PC-3 (cell line): ENCODE data around the gene CAMTA1. TPM values are rescaled to one million over a fixed set of nuclear protein-coding genes. Genes with fewer than 3 reads are reported as not detected.

Experiments used
- ATAC-seq: fragments of 200-7000 bp; cut with Tn5 transposase; 2 replicates; pipeline ENCODE4 v1.9.1; 2020; ENCODE audit warnings: mild to moderate bottlenecking, moderate library complexity
- BruUV-seq: library from RNA; stranded (reverse); fragments of 400-500 nt; replicated peaks from 2 replicates; lab custom pipeline; 2021; lab: Mats Ljungman, UMichigan
- CTCF ChIA-PET: fragments of 300-600 bp; sonication (Branson Sonifier 250); formaldehyde crosslinking; loops from one replicate; lab custom pipeline; 2022; ENCODE audit warnings: antibody characterized with exemption; lab: Charles Lee
- POLR2A ChIA-PET: fragments of 300-600 bp; sonication (Branson Sonifier 250); formaldehyde crosslinking; loops from one replicate; lab custom pipeline; 2022; ENCODE audit warnings: antibody characterized with exemption; ENCODE audit not compliant: unreplicated experiment; lab: Charles Lee
- DNase-seq: peaks from one replicate; pipeline ENCODE4 v3.0.0-alpha.2; 2015
- H2AFZ ChIP-seq: fragments of 300-600 bp; sonication (generic); 2 replicates; pipeline ENCODE4 v1.6.0; 2016; ENCODE audit warnings: antibody characterized with exemption, low read length
- H3F3A ChIP-seq: fragments of 300-600 bp; sonication (generic); one replicate; pipeline ENCODE4 v1.6.0; 2017; ENCODE audit warnings: antibody characterized with exemption, low read length, control low read depth, mild to moderate bottlenecking; ENCODE audit not compliant: unreplicated experiment
- H3K27ac ChIP-seq: fragments of 300-600 bp; sonication (generic); 2 replicates; pipeline ENCODE4 v1.5.1; 2016; ENCODE audit warnings: mild to moderate bottlenecking, low read length
- H3K27me3 ChIP-seq: fragments of 300-600 bp; sonication (generic); 2 replicates; pipeline ENCODE4 v1.6.1; 2016; ENCODE audit warnings: low read length, mixed read lengths
- H3K36me3 ChIP-seq: fragments of 300-600 bp; sonication (generic); 2 replicates; pipeline ENCODE4 v1.6.1; 2016; ENCODE audit warnings: low read depth, mixed run types, low read length, mixed read lengths
- H3K4me1 ChIP-seq: fragments of 300-600 bp; sonication (generic); 2 replicates; pipeline ENCODE4 v1.5.1; 2016; ENCODE audit warnings: low read length; ENCODE audit not compliant: insufficient read depth
- H3K4me2 ChIP-seq: fragments of 300-600 bp; sonication (generic); 2 replicates; pipeline ENCODE4 v1.6.0; 2016; ENCODE audit warnings: low read length
- H3K4me3 ChIP-seq: fragments of 300-600 bp; sonication (generic); 2 replicates; pipeline ENCODE4 v1.5.1; 2016; ENCODE audit warnings: mild to moderate bottlenecking, low read length, mixed read lengths
- H3K79me2 ChIP-seq: fragments of 300-600 bp; sonication (generic); 2 replicates; pipeline ENCODE4 v1.6.1; 2017; ENCODE audit warnings: low read length, mixed read lengths
- H3K9ac ChIP-seq: fragments of 300-600 bp; sonication (generic); 2 replicates; pipeline ENCODE4 v1.6.0; 2016; ENCODE audit warnings: mild to moderate bottlenecking, low read length
- H3K9me2 ChIP-seq: fragments of 300-600 bp; sonication (generic); replicated peaks from 2 replicates; pipeline ENCODE4 v1.6.1; 2016; ENCODE audit warnings: mixed run types, low read length, mixed read lengths
- H3K9me3 ChIP-seq: fragments of 300-600 bp; sonication (generic); 2 replicates; pipeline ENCODE4 v1.6.1; 2016; ENCODE audit warnings: low read length, mixed read lengths
- H4K20me1 ChIP-seq: fragments of 300-600 bp; sonication (generic); 2 replicates; pipeline ENCODE4 v1.6.1; 2016; ENCODE audit warnings: low read length, mixed read lengths
- CTCF ChIP-seq: fragments of 300-600 bp; sonication (generic); conservative IDR thresholded peaks from 2 replicates; pipeline ENCODE4 v1.5.1; 2017; ENCODE audit warnings: antibody characterized with exemption, low read depth, mild to moderate bottlenecking, low read length
- EZH2 ChIP-seq: fragments of 300-600 bp; sonication (generic); IDR thresholded peaks from one replicate; pipeline ENCODE4 v1.6.1; 2017; ENCODE audit warnings: antibody characterized with exemption, mild to moderate bottlenecking, low read length; ENCODE audit not compliant: unreplicated experiment
- EZH2phosphoT487 ChIP-seq: fragments of 300-600 bp; sonication (generic); IDR thresholded peaks from 2 replicates; pipeline ENCODE4 v1.6.1; 2018; ENCODE audit warnings: mild to moderate bottlenecking, antibody characterized with exemption, low read length, borderline replicate concordance
- intact Hi-C: fragments of 100-400 bp; cut with micrococcal nuclease; formaldehyde crosslinking; loops from 2 replicates; pipeline ENCODE4 v1.9.0; 2023
- total RNA-seq: library from RNA; depleted of rRNA; stranded (reverse); fragments of >200 nt; gene quantifications from 2 replicates; pipeline ENCODE4 v1.2.3, GENCODE V29; 2014

Gene CAMTA1
- total RNA-seq, 1 experiment from 2014 or later = 40.8 TPM

GRCh38 chr1:7517611-7518330 lies 732.5 kb downstream of the CAMTA1 start:
- no peaks in the 10 kb centered on the region for H3F3A ChIP-seq
- no peaks in the 10 kb centered on the region for H3K4me1 ChIP-seq
- no peak overlapping the region for H3K4me2 ChIP-seq
- peaks cover 64% of the 10 kb centered on the region for H3K27me3 ChIP-seq
- POLR2A ChIA-PET = no interaction called here
- no peak for DNase-seq
- H3K27ac ChIP-seq = no peak overlapping the region
- no peaks in the 10 kb centered on the region for H3K9me3 ChIP-seq
- no peaks in the 10 kb centered on the region for H4K20me1 ChIP-seq
- no peaks in the 10 kb centered on the region for H3K36me3 ChIP-seq
- no peak for TF ChIP-seq EZH2phosphoT487
- TF ChIP-seq CTCF = no peak
- no peak overlapping the region for H3K4me3 ChIP-seq
- CTCF ChIA-PET = no interaction called here
- H3K9me2 ChIP-seq = no peaks in the 10 kb centered on the region
- H3K9ac ChIP-seq = no peak overlapping the region
- no TSS peak for BruUV-seq
- no peak overlapping the region for H2AFZ ChIP-seq
- no peak for ATAC-seq
- H3K79me2 ChIP-seq = no peaks in the 10 kb centered on the region
- intact Hi-C loops = no loop called here

DNA sequence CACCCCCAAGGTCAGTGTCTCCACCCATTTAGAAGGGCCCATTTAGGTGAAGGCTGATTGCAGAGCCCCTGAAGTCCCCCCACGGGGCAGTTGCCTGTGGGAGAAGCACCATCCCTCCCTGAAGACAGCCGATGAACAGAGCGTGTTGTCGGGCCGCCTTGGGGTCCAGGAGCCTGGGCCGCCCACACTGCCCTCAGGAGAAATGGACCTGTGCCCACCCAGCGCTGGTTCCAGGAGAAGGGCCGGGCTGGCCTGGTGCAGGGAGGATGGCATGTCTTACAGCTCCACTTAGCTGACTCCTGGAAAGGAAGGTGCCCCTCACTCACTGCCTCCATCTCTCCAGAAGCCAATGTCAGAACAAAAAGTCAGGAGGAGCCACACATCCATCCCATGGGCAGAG lies 733.2 kb downstream of the CAMTA1 start:
- CTCF ChIA-PET = no interaction called here
- BruUV-seq = no TSS peak

More for the DNA sequence above, 733.2 kb downstream of the CAMTA1 start:
- no peak overlapping the region for H2AFZ ChIP-seq
- no peaks in the 10 kb centered on the region for H3K4me1 ChIP-seq
- intact Hi-C loops = no loop called here
- H3K9ac ChIP-seq = no peak overlapping the region
- H3K9me2 ChIP-seq = no peaks in the 10 kb centered on the region
- POLR2A ChIA-PET = no interaction called here
- H3K4me2 ChIP-seq = no peak overlapping the region
- no peaks in the 10 kb centered on the region for H3K9me3 ChIP-seq
- peaks cover 64% of the 10 kb centered on the region for H3K27me3 ChIP-seq
- TF ChIP-seq EZH2phosphoT487 (no peak), CTCF (no peak), EZH2 (no peak)
- ATAC-seq (no peak), DNase-seq (no peak)
- no peaks in the 10 kb centered on the region for H3F3A ChIP-seq
- H3K27ac ChIP-seq = no peak overlapping the region
- no peak overlapping the region for H3K4me3 ChIP-seq
- H3K79me2 ChIP-seq = no peaks in the 10 kb centered on the region
- H3K36me3 ChIP-seq = no peaks in the 10 kb centered on the region
- H4K20me1 ChIP-seq = no peaks in the 10 kb centered on the region
